ENCODE measurements around the gene DNAJB1. TPM values are rescaled to one million over a fixed set of nuclear protein-coding genes. Genes with fewer than 3 reads are reported as not detected.

Gene DNAJB1
- total RNA-seq, 1 donor from 2014 or later: 61.9 TPM

GRCh38 chr19:14514215-14514863 lies 3.9 kb downstream of the DNAJB1 start:
- TF ChIP-seq EZH2 (IDR thresholded peaks at IDR 0.05) (no peak), EZH2phosphoT487 (IDR thresholded peaks at IDR 0.05) (no peak), CTCF (IDR thresholded peaks at IDR 0.05) (no peak)
- no peak overlapping the region for H3K27ac Mint-ChIP-seq
- Histone ChIP-seq H4K20me1 (ENCODE audit: low read depth) (peaks cover 35% of the 10 kb centered on the region), H3K4me1 (peaks cover 5% of the 10 kb centered on the region), H3K36me3 (no peaks in the 10 kb centered on the region), H3K27ac (no peak overlapping the region), H3F3A (ENCODE audit: low read depth) (peaks cover 36% of the 10 kb centered on the region), H3K27me3 (no peaks in the 10 kb centered on the region), H2AFZ (replicated peaks) (no peak overlapping the region), H3K9ac (no peak overlapping the region), H3K4me3 (no peak overlapping the region), H3K4me2 (no peak overlapping the region), H3K79me2 (ENCODE audit: low read depth) (peaks cover 36% of the 10 kb centered on the region), H3K9me3 (ENCODE audit: low read depth) (no peaks in the 10 kb centered on the region)
- H3K27me3 Mint-ChIP-seq (ENCODE audit: insufficient read depth, low read depth): peaks cover 10% of the 10 kb centered on the region
- H3K9me3 Mint-ChIP-seq: no peaks in the 10 kb centered on the region
- peaks cover 26% of the 10 kb centered on the region for H3K36me3 Mint-ChIP-seq
- H3K4me3 Mint-ChIP-seq: peak overlapping the region; percentile 49
- DNase-seq (ENCODE audit: low spot score): no peak
- peaks cover 48% of the 10 kb centered on the region for H3K4me1 Mint-ChIP-seq

GRCh38 chr19:14512406-14512961 lies 5.7 kb downstream of the DNAJB1 start:
- H3F3A ChIP-seq (ENCODE audit: low read depth): peaks cover 29% of the 10 kb centered on the region
- no peak overlapping the region for H3K27ac ChIP-seq
- no peak overlapping the region for H3K27ac Mint-ChIP-seq
- no peaks in the 10 kb centered on the region for H3K27me3 ChIP-seq
- H2AFZ ChIP-seq (replicated peaks): no peak overlapping the region
- DNase-seq (ENCODE audit: low spot score): no peak
- H3K9ac ChIP-seq: no peak overlapping the region
- H3K4me1 Mint-ChIP-seq: peaks cover 45% of the 10 kb centered on the region
- peaks cover 34% of the 10 kb centered on the region for H4K20me1 ChIP-seq (ENCODE audit: low read depth)
- H3K79me2 ChIP-seq (ENCODE audit: low read depth): peaks cover 29% of the 10 kb centered on the region
- H3K4me3 ChIP-seq: no peak overlapping the region
- H3K27me3 Mint-ChIP-seq (ENCODE audit: insufficient read depth, low read depth): peaks cover 6% of the 10 kb centered on the region
- no peaks in the 10 kb centered on the region for H3K9me3 ChIP-seq (ENCODE audit: low read depth)
- H3K9me3 Mint-ChIP-seq: no peaks in the 10 kb centered on the region
- peaks cover 26% of the 10 kb centered on the region for H3K36me3 Mint-ChIP-seq
- peaks cover 5% of the 10 kb centered on the region for H3K4me1 ChIP-seq
- H3K4me3 Mint-ChIP-seq: no peak overlapping the region
- no peaks in the 10 kb centered on the region for H3K36me3 ChIP-seq
- TF ChIP-seq EZH2phosphoT487 (IDR thresholded peaks at IDR 0.05) (no peak), CTCF (IDR thresholded peaks at IDR 0.05) (no peak), EZH2 (IDR thresholded peaks at IDR 0.05) (no peak)
- no peak overlapping the region for H3K4me2 ChIP-seq

GRCh38 chr19:14511229-14511593 lies 7.0 kb downstream of the DNAJB1 start:
- TF ChIP-seq EZH2phosphoT487 (IDR thresholded peaks at IDR 0.05) (no peak), CTCF (IDR thresholded peaks at IDR 0.05) (no peak), EZH2 (IDR thresholded peaks at IDR 0.05) (no peak)
- Mint-ChIP-seq H3K36me3 (peaks cover 20% of the 10 kb centered on the region), H3K4me1 (peaks cover 34% of the 10 kb centered on the region), H3K27ac (no peak overlapping the region), H3K9me3 (no peaks in the 10 kb centered on the region), H3K4me3 (no peak overlapping the region), H3K27me3 (ENCODE audit: insufficient read depth, low read depth) (peaks cover 6% of the 10 kb centered on the region)
- peaks cover 25% of the 10 kb centered on the region for H3F3A ChIP-seq (ENCODE audit: low read depth)
- H3K4me2 ChIP-seq: no peak overlapping the region
- H3K79me2 ChIP-seq (ENCODE audit: low read depth): peaks cover 16% of the 10 kb centered on the region
- H3K36me3 ChIP-seq: no peaks in the 10 kb centered on the region
- no peaks in the 10 kb centered on the region for H3K9me3 ChIP-seq (ENCODE audit: low read depth)
- peaks cover 21% of the 10 kb centered on the region for H4K20me1 ChIP-seq (ENCODE audit: low read depth)
- no peak overlapping the region for H3K4me3 ChIP-seq
- H3K27ac ChIP-seq: no peak overlapping the region
- DNase-seq (ENCODE audit: low spot score): no peak
- no peaks in the 10 kb centered on the region for H3K27me3 ChIP-seq
- peaks cover 3% of the 10 kb centered on the region for H3K4me1 ChIP-seq
- no peak overlapping the region for H2AFZ ChIP-seq (replicated peaks)
- no peak overlapping the region for H3K9ac ChIP-seq

Measured in neural progenitor cell (in vitro differentiated cells).